ENCODE results near the gene ITGB1BP2. TPM values are rescaled to one million over a fixed set of nuclear protein-coding genes. Genes with fewer than 3 reads are reported as not detected.

ITGB1BP2 gene
- total RNA-seq, 2 donors from 2014 or later: 0.96 to 2.5 TPM

DNA sequence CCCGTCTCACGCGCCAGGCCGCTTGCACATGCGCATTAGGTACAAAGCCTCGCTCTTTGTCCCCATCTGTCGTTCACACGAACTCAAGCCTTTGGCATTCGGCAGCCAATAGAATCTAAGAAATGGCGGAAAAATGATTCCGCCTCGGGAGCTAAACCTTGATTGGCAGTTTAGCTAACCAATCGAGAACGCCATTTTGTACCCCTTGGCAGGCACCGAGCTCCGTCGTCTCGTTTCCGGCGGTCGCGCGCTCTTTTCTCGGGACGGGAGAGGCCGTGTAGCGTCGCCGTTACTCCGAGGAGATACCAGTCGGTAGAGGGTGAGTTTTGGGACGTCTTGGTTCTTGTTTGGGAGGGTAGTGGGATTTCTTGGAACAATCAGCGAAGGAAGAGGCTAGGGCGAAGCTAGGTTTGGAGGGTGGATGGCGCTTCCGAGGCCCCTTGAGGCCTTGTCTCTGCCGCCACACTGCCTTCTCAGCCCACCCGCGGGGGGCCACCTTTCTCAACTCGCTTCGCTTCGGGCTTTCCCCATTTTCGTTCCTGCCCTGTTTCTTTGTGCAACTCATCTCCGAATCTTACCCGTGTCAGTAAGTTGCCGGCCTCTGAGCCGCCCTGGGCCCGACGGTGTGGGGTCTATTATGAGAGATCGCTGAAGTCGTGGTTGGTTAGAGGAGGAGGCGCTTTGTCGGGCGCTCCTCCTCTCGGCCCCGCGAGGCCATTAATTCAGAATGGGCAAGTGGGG is 18.0 kb upstream of the ITGB1BP2 start, which contains the start of gene NONO:
Gene NONO, plus strand, starts transcription at position 233 of the 741 bp plus-strand sequence. CDS start 7,003 bp downstream, outside the sequence.
- H3K36me3 ChIP-seq: no peaks in the 10 kb centered on the region
- H3K4me1 ChIP-seq: no peaks in the 10 kb centered on the region
- H3K9me3 ChIP-seq: no peaks in the 10 kb centered on the region
- intact Hi-C loops (cut with DNase I): no loop called here
- H3K27ac ChIP-seq: peak within 1 kb of the TSS; percentile 89
- peak within 1 kb of the TSS; percentile 73 to 77 for H3K9ac ChIP-seq (ENCODE audit: low read depth in 2 of 2, low read length in 2 of 2)
- TF ChIP-seq, protein P1, sequence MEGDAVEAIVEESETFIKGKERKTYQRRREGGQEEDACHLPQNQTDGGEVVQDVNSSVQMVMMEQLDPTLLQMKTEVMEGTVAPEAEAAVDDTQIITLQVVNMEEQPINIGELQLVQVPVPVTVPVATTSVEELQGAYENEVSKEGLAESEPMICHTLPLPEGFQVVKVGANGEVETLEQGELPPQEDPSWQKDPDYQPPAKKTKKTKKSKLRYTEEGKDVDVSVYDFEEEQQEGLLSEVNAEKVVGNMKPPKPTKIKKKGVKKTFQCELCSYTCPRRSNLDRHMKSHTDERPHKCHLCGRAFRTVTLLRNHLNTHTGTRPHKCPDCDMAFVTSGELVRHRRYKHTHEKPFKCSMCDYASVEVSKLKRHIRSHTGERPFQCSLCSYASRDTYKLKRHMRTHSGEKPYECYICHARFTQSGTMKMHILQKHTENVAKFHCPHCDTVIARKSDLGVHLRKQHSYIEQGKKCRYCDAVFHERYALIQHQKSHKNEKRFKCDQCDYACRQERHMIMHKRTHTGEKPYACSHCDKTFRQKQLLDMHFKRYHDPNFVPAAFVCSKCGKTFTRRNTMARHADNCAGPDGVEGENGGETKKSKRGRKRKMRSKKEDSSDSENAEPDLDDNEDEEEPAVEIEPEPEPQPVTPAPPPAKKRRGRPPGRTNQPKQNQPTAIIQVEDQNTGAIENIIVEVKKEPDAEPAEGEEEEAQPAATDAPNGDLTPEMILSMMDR (IDR thresholded peaks at IDR 0.05): no peak
- no peaks in the 10 kb centered on the region for H3K27me3 ChIP-seq
- peak within 1 kb of the TSS; percentile 62 for H3K4me3 ChIP-seq
- DNase-seq: peak; percentile 93

DNA sequence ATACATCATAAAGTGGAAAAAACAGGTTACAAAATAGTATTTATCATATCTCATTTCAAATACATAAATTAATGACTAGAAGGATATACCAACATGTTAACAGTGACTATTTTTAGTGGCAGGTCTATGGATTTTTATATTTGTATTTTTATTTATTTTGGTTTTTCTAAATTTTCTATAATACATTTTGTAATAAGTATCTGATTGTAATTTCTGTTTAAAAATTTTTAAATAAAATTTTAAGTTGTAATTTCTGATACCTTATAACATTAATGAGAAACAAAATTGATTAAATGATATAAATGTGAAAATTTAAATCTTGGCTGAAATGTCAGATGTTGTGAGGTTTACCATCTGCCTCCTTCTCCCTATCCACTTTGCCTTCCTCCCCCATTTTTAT is 15.6 kb upstream of the ITGB1BP2 start:
- H3K4me1 ChIP-seq: no peaks in the 10 kb centered on the region
- H3K4me3 ChIP-seq: no peak overlapping the region
- no peak overlapping the region for H3K27ac ChIP-seq
- no peak overlapping the region for H3K9ac ChIP-seq (ENCODE audit: low read depth in 2 of 2, low read length in 2 of 2)
- H3K36me3 ChIP-seq: no peaks in the 10 kb centered on the region
- no peak for DNase-seq
- intact Hi-C loops (cut with DNase I): no loop called here
- TF ChIP-seq, protein P1 (IDR thresholded peaks at IDR 0.05): no peak
- no peaks in the 10 kb centered on the region for H3K27me3 ChIP-seq
- H3K9me3 ChIP-seq: no peaks in the 10 kb centered on the region

DNA sequence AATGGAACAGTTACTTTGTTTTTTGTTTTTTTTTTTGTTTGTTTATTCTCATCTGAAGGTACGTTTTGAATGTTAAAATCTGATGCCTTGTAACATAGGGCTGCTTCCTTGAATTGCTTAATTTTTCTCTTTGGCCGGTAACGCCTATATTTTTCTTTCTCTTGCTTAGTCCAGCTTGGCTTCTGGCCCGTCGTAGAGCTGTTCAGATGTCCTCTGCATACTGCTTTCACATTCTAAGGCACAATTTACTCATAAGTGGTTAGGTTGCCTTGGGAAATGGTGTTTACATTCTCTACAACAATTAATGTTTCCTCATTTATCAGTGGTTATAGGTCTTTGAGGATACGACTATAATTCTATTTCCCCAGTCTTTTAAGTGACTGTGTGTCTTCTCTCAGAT is 10.2 kb upstream of the ITGB1BP2 start:
- intact Hi-C loops (cut with DNase I): loop anchor here (10.0 kb wide), 1 partner anchor 273 kb away; no protein-coding TSS in a partner anchor
- H3K9ac ChIP-seq (ENCODE audit: low read depth in 2 of 2, low read length in 2 of 2): no peak overlapping the region
- DNase-seq: no peak
- no peak overlapping the region for H3K27ac ChIP-seq
- no peaks in the 10 kb centered on the region for H3K36me3 ChIP-seq
- TF ChIP-seq, protein P1 (IDR thresholded peaks at IDR 0.05): no peak
- no peak overlapping the region for H3K4me3 ChIP-seq
- no peaks in the 10 kb centered on the region for H3K4me1 ChIP-seq
- no peaks in the 10 kb centered on the region for H3K27me3 ChIP-seq
- H3K9me3 ChIP-seq: no peaks in the 10 kb centered on the region

DNA sequence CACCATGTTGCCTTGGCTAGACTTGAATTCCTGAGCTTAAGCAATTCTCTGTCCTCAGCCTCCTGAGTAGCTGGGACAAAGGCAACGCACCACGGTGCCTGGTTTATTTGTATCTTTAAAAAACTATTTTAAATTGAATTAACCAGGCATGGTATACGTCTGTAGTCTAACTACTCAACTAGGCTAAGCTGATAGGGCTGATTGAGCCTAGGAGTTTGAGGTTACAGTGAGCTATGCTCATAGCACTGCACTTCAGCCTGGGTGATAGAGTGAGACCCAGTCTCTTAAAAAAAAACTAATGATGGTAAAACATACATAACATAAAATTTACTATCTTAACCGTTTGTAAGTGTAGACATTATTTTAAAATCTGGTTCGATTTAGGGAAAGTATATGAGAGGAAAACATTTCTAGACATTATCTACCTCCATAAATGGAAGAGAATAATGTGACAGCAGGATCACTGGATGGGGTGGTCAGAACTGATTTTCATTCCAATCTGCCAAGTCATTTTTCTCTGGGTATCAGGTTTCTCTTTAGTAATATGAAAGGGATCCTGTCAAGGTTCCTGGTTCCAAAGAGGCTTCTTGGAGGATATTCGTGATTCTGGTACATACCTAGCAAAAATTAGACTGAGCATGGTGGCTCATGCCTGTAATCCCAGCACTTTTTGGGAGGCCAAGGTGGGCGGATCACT is 8.7 kb upstream of the ITGB1BP2 start:
- H3K4me3 ChIP-seq: no peak overlapping the region
- H3K9me3 ChIP-seq: no peaks in the 10 kb centered on the region
- H3K9ac ChIP-seq (ENCODE audit: low read depth in 2 of 2, low read length in 2 of 2): no peak overlapping the region
- intact Hi-C loops (cut with DNase I): loop anchor here (10.0 kb wide), 1 partner anchor 272 kb away; no protein-coding TSS in a partner anchor
- TF ChIP-seq, protein P1 (IDR thresholded peaks at IDR 0.05): no peak
- no peaks in the 10 kb centered on the region for H3K4me1 ChIP-seq
- DNase-seq: no peak
- no peaks in the 10 kb centered on the region for H3K27me3 ChIP-seq
- H3K27ac ChIP-seq: no peak overlapping the region
- H3K36me3 ChIP-seq: no peaks in the 10 kb centered on the region

DNA sequence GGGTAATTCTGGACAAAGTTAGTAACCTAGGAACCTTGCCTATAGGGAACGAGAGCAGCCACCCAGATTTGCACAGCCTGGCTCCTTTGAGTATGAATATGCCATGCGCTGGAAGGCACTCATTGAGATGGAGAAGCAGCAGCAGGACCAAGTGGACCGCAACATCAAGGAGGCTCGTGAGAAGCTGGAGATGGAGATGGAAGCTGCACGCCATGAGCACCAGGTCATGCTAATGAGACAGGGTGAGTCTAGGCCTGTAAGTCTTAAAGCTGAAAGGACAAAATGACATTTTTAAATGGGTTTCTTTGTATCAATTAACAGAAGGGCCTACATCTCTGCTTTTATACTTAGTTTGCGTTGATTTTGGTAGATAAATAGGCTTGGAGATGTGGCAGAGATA is 4.7 kb upstream of the ITGB1BP2 start:
- Histone ChIP-seq H3K9ac (ENCODE audit: low read depth in 2 of 2, low read length in 2 of 2) (no peak overlapping the region), H3K36me3 (peaks cover 6% of the 10 kb centered on the region), H3K27ac (no peak overlapping the region), H3K27me3 (no peaks in the 10 kb centered on the region), H3K9me3 (no peaks in the 10 kb centered on the region), H3K4me1 (no peaks in the 10 kb centered on the region), H3K4me3 (no peak overlapping the region)
- TF ChIP-seq, protein P1 (IDR thresholded peaks at IDR 0.05): no peak
- intact Hi-C loops (cut with DNase I): loop anchor here (10.0 kb wide), 1 partner anchor 268 kb away; no protein-coding TSS in a partner anchor
- no peak for DNase-seq

Data from colonic mucosa (tissue), 4 donors.